HG03432 (cell line): ENCODE results near the gene AGAP3.
A peak's percentile ranks its signal among the peaks of the same experiment; 100 is the strongest.

ENCODE experiments used
- ATAC-seq: cut with Tn5 transposase; IDR thresholded peaks from one replicate; pipeline ENCODE4 v1.9.1; 2021; ENCODE audit warnings: mild to moderate bottlenecking, moderate library complexity; ENCODE audit not compliant: unreplicated experiment

Gene AGAP3

GRCh38 chr7:151152643-151153513 lies 66.6 kb downstream of the AGAP3 start:
- no peak for ATAC-seq

GRCh38 chr7:151157645-151158329 lies 71.5 kb downstream of the AGAP3 start:
- no peak for ATAC-seq

GRCh38 chr7:151161757-151162156 lies 75.5 kb downstream of the AGAP3 start:
- ATAC-seq, result no peak

- no peak for ATAC-seq
Observed at GRCh38 chr7:151166629-151167196, 80.4 kb downstream of the AGAP3 start.

GRCh38 chr7:151167197-151167961 lies 81.1 kb downstream of the AGAP3 start, which contains the start of gene GBX1:
Gene GBX1 (minus strand): TSS chr7:151167694. CDS start chr7:151167548, 146 bp downstream.
- no peak for ATAC-seq

GRCh38 chr7:151168003-151168786 lies 81.9 kb downstream of the AGAP3 start:
- ATAC-seq, result peak; percentile 62

- no peak for ATAC-seq
Observed at GRCh38 chr7:151168787-151169162, 82.5 kb downstream of the AGAP3 start.

- ATAC-seq, result peak; percentile 78
Observed at GRCh38 chr7:151172273-151173141, 86.2 kb downstream of the AGAP3 start.

- ATAC-seq, result no peak
Observed at GRCh38 chr7:151173386-151174245, 87.3 kb downstream of the AGAP3 start.

- no peak for ATAC-seq
Observed at GRCh38 chr7:151174246-151175046, 88.2 kb downstream of the AGAP3 start.

- no peak for ATAC-seq
Observed at GRCh38 chr7:151175047-151175792, 88.9 kb downstream of the AGAP3 start.

- ATAC-seq, result no peak
Observed at GRCh38 chr7:151175793-151176311, 89.6 kb downstream of the AGAP3 start.

- ATAC-seq, result no peak
Observed at GRCh38 chr7:151176401-151176800, 90.1 kb downstream of the AGAP3 start.

GRCh38 chr7:151177310-151177709 lies 91.0 kb downstream of the AGAP3 start:
- ATAC-seq, result no peak

GRCh38 chr7:151178236-151178635 lies 92.0 kb downstream of the AGAP3 start:
- no peak for ATAC-seq

- ATAC-seq, result no peak
Observed at GRCh38 chr7:151178831-151179230, 92.6 kb downstream of the AGAP3 start.
